Fibroblast of lung (primary cell): ENCODE measurements around the gene AGBL1. TPM values are rescaled to one million over a fixed set of nuclear protein-coding genes. Genes with fewer than 3 reads are reported as not detected.

ENCODE experiments used
- DNase-seq, 2 donors: peaks; one replicate each; pipeline versions ENCODE4 v3.0.0 to v3.0.0-alpha.2; 2010; ENCODE audit warnings: low read depth in 2 of 2
- H2AFZ ChIP-seq: 2 replicates; pipeline ENCODE4 v1.5.1; 2012; ENCODE audit warnings: low read length, control low read depth, inconsistent platforms
- H3K27ac ChIP-seq: 2 replicates; pipeline ENCODE4 v1.5.1; 2011; ENCODE audit warnings: low read length, control low read depth; ENCODE audit not compliant: insufficient read depth
- H3K27me3 ChIP-seq: 2 replicates; pipeline ENCODE4 v1.5.1; 2011; ENCODE audit warnings: mild to moderate bottlenecking, low read length; ENCODE audit not compliant: control insufficient read depth, insufficient read depth
- H3K36me3 ChIP-seq: 2 replicates; pipeline ENCODE4 v1.5.1; 2011; ENCODE audit warnings: low read length; ENCODE audit not compliant: control insufficient read depth, insufficient read depth
- H3K4me1 ChIP-seq: 2 replicates; pipeline ENCODE4 v1.5.1; 2011; ENCODE audit warnings: low read length; ENCODE audit not compliant: control insufficient read depth, insufficient read depth; ENCODE audit errors: extremely low read depth
- H3K4me2 ChIP-seq: 2 replicates; pipeline ENCODE4 v1.5.1; 2011; ENCODE audit warnings: low read length, control low read depth; ENCODE audit not compliant: insufficient read depth; ENCODE audit errors: extremely low read depth
- H3K4me3 ChIP-seq, 4 experiments: fragments of 200-600 bp in 1 of 4; sonication (generic) in 1 of 4; replicated peaks in 1 of 4; 2 replicates each; pipeline ENCODE4 v1.5.1; 2011 to 2016; ENCODE audit warnings: low read length in 4 of 4, low read depth in 3 of 4, mild to moderate bottlenecking in 3 of 4, control low read depth in 2 of 4, inconsistent platforms in 1 of 4, mixed read lengths in 1 of 4; ENCODE audit not compliant: insufficient read depth in 1 of 4; ENCODE audit errors: control extremely low read depth in 1 of 4
- H3K79me2 ChIP-seq: 2 replicates; pipeline ENCODE4 v1.5.1; 2012; ENCODE audit warnings: mild to moderate bottlenecking, low read length, inconsistent platforms; ENCODE audit not compliant: control insufficient read depth, insufficient read depth
- H3K9ac ChIP-seq: 2 replicates; pipeline ENCODE4 v1.5.1; 2011; ENCODE audit warnings: mild to moderate bottlenecking, low read length, control low read depth; ENCODE audit not compliant: insufficient read depth
- H3K9me3 ChIP-seq: 2 replicates; pipeline ENCODE4 v1.5.1; 2012; ENCODE audit warnings: low read depth, low read length; ENCODE audit not compliant: control insufficient read depth, insufficient read depth
- H4K20me1 ChIP-seq: 2 replicates; pipeline ENCODE4 v1.5.1; 2011; ENCODE audit warnings: low read length; ENCODE audit not compliant: control insufficient read depth, insufficient read depth; ENCODE audit errors: extremely low read depth
- EZH2 ChIP-seq: IDR thresholded peaks from 2 replicates; pipeline ENCODE4 v1.5.1; 2012; ENCODE audit warnings: low read length, control low read depth, mild to moderate bottlenecking; ENCODE audit errors: missing control alignments
- polyA plus RNA-seq, 2 donors: library from polyadenylated mRNA; depleted of rRNA in 1 of 2; stranded (reverse) in 1 of 2; unstranded in 1 of 2; fragments of >200 nt; gene quantifications; 2 replicates each; pipeline ENCODE4 v1.2.1, GENCODE V29; 2011 to 2012; ENCODE audit warnings: missing spikeins in 1 of 2
- total RNA-seq: library from RNA; depleted of rRNA; stranded (reverse); fragments of >200 nt; gene quantifications from 2 replicates; pipeline ENCODE4 v1.2.1, GENCODE V29; 2014
- TF ChIP-seq, protein P1 (sequence below), 2 donors: IDR thresholded peaks in 1 of 2; conservative IDR thresholded peaks in 1 of 2; 1 replicate in 1 of 2; 2 replicates in 1 of 2; pipeline ENCODE4 v1.5.1; 2011 to 2012; ENCODE audit warnings: low read length in 2 of 2, control low read depth in 1 of 2, inconsistent platforms in 1 of 2, low read depth in 1 of 2, mild to moderate bottlenecking in 1 of 2

Gene AGBL1
- total and polyA plus RNA-seq, 2 donors (not counting 1 experiment from before 2014, with no cell fraction given), result not detected

DNA sequence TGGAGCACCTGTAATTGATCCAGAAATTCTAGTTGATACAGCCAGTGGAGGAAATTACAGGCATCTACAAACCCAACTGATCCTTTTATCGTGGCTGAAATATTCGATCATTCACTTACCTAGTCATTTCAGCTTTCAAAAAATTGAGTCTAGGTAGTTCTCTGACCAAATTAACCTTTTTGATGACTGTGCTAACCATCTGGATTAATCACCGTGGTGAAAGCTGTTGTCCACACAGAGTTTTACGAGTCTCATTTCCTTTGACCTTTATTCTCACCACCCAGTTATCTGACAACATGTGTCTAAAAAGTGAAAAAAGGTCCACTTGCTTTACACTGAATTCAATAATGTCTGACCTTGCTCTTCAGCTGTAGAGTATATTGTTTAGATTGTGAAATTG, 354.3 kb downstream of the AGBL1 start:
- no peak overlapping the region for H3K27ac ChIP-seq
- no peaks in the 10 kb centered on the region for H3K36me3 ChIP-seq
- no peak overlapping the region for H2AFZ ChIP-seq
- no peaks in the 10 kb centered on the region for H3K9me3 ChIP-seq
- H3K79me2 ChIP-seq, result no peaks in the 10 kb centered on the region
- H3K9ac ChIP-seq, result no peak overlapping the region
- no peaks in the 10 kb centered on the region for H3K27me3 ChIP-seq
- DNase-seq, result no peak
- H3K4me3 ChIP-seq, result no peak overlapping the region
- H3K4me1 ChIP-seq, result no peaks in the 10 kb centered on the region
- no peaks in the 10 kb centered on the region for H4K20me1 ChIP-seq
- H3K4me2 ChIP-seq, result no peak overlapping the region
- TF ChIP-seq, protein P1, sequence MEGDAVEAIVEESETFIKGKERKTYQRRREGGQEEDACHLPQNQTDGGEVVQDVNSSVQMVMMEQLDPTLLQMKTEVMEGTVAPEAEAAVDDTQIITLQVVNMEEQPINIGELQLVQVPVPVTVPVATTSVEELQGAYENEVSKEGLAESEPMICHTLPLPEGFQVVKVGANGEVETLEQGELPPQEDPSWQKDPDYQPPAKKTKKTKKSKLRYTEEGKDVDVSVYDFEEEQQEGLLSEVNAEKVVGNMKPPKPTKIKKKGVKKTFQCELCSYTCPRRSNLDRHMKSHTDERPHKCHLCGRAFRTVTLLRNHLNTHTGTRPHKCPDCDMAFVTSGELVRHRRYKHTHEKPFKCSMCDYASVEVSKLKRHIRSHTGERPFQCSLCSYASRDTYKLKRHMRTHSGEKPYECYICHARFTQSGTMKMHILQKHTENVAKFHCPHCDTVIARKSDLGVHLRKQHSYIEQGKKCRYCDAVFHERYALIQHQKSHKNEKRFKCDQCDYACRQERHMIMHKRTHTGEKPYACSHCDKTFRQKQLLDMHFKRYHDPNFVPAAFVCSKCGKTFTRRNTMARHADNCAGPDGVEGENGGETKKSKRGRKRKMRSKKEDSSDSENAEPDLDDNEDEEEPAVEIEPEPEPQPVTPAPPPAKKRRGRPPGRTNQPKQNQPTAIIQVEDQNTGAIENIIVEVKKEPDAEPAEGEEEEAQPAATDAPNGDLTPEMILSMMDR (conservative IDR thresholded peaks at IDR 0.05 in 1 of 2, IDR thresholded peaks at IDR 0.05 in 1 of 2; ENCODE audit: low read depth in 1 of 2, low read length in 2 of 2), result no peak
- no peak for TF ChIP-seq EZH2

DNA sequence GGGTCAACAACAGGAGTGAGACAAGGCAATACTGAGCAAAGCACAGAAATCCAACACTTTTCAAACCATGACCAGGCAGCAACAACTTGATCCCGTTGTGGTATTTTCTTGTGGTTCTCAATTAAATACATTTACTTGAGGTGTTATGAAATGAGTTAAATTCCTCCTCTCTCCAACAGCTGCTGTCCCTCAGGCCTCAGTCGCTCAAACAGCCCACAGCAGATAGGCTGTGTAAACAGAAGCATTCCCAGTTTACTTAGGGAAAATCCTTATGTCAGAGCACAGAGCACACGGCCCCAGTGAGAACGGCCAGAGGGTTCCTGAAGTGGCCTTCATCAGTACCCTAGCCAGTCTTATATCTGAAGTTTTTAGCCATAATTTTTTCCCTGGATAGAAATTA, 359.9 kb downstream of the AGBL1 start:
- TF ChIP-seq, protein P1 (conservative IDR thresholded peaks at IDR 0.05 in 1 of 2, IDR thresholded peaks at IDR 0.05 in 1 of 2; ENCODE audit: low read depth in 1 of 2, low read length in 2 of 2), result no peak
- TF ChIP-seq EZH2, result no peak
- no peaks in the 10 kb centered on the region for H3K4me1 ChIP-seq
- H2AFZ ChIP-seq, result no peak overlapping the region
- H3K9ac ChIP-seq, result no peak overlapping the region
- H3K27ac ChIP-seq, result no peak overlapping the region
- H4K20me1 ChIP-seq, result no peaks in the 10 kb centered on the region
- H3K9me3 ChIP-seq, result no peaks in the 10 kb centered on the region
- H3K27me3 ChIP-seq, result no peaks in the 10 kb centered on the region
- DNase-seq, result no peak
- H3K4me3 ChIP-seq, result no peak overlapping the region
- no peaks in the 10 kb centered on the region for H3K36me3 ChIP-seq
- H3K79me2 ChIP-seq, result no peaks in the 10 kb centered on the region
- H3K4me2 ChIP-seq, result no peak overlapping the region

DNA sequence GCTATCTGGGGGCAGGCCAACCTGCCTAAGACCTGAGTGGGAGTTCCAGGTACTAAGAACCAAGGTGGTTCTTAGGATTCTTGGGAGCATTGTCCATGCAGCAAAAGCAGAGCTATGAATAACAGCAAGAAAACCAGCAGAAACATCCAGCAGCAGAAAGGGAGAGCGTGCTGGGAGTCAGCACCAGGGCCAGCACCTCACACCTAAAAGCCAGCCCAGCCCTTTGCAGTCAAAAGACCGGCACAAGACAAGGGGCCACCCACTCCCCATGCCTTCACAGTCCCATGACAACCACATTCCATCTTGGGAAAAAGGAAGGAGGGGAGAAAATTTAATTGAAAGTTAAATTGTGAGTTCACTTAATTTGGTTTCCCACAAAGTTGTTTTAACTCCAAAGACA, 364.9 kb downstream of the AGBL1 start:
- Histone ChIP-seq H3K27me3 (no peaks in the 10 kb centered on the region), H2AFZ (no peak overlapping the region), H4K20me1 (no peaks in the 10 kb centered on the region), H3K9me3 (no peaks in the 10 kb centered on the region), H3K4me3 (no peak overlapping the region), H3K9ac (no peak overlapping the region), H3K4me2 (no peak overlapping the region), H3K36me3 (no peaks in the 10 kb centered on the region), H3K4me1 (no peaks in the 10 kb centered on the region), H3K27ac (no peak overlapping the region), H3K79me2 (no peaks in the 10 kb centered on the region)
- DNase-seq, result peak in 1 of 2 donors; percentile 0
- TF ChIP-seq, protein P1 (conservative IDR thresholded peaks at IDR 0.05 in 1 of 2, IDR thresholded peaks at IDR 0.05 in 1 of 2; ENCODE audit: low read depth in 1 of 2, low read length in 2 of 2), result no peak
- no peak for TF ChIP-seq EZH2
